ENCODE results near the gene BCL2L15. TPM values are rescaled to one million over a fixed set of nuclear protein-coding genes. Genes with fewer than 3 reads are reported as not detected.

BCL2L15 gene
- polyA plus RNA-seq (2011; rRNA removed) = 0.02 and 0.06 TPM in 2 replicates
- 0.05 TPM in 2 replicates for polyA minus RNA-seq (2011; rRNA and poly(A)+ RNA removed)

GRCh38 chr1:113887402-113888175, at the start of gene BCL2L15:
Gene BCL2L15 (minus strand): TSS chr1:113887581. CDS start chr1:113887375, 206 bp downstream.
- TF ChIP-seq CTCF (IDR thresholded peaks at IDR 0.05; ENCODE audit: insufficient read depth, low read depth, low read length) = no peak
- CTCF ChIA-PET = interaction anchor here (0.7 to 1.8 kb wide), 4 partner anchors 14 to 17 kb away, joined by 3 to 4 read pairs (median 4); partner anchors contain the start of gene AP4B1
- no peaks in the 10 kb centered on the region for H3K36me3 ChIP-seq (ENCODE audit: control insufficient read depth, insufficient read depth, low read length)
- no peaks in the 10 kb centered on the region for H3K27me3 ChIP-seq (ENCODE audit: control insufficient read depth, insufficient read depth, low read length)
- H3K4me3 ChIP-seq (ENCODE audit: low read depth, low read length) = no peak within 1 kb of the TSS
- DNase-seq (ENCODE audit: low read depth) = no peak
- POLR2A ChIA-PET = no interaction called here

GRCh38 chr1:113937146-113937545, 49.8 kb upstream of the BCL2L15 start:
- ChIA-PET POLR2A (no interaction called here), CTCF (interaction anchor here (0.9 to 1.3 kb wide), 2 partner anchors 9 to 19 kb away, joined by 3 read pairs; no protein-coding TSS in a partner anchor)
- no peak for DNase-seq (ENCODE audit: low read depth)
- H3K36me3 ChIP-seq (ENCODE audit: control insufficient read depth, insufficient read depth, low read length) = peaks cover 2% of the 10 kb centered on the region
- H3K4me3 ChIP-seq (ENCODE audit: low read depth, low read length) = no peak overlapping the region
- no peaks in the 10 kb centered on the region for H3K27me3 ChIP-seq (ENCODE audit: control insufficient read depth, insufficient read depth, low read length)
- no peak for TF ChIP-seq CTCF (IDR thresholded peaks at IDR 0.05; ENCODE audit: insufficient read depth, low read depth, low read length)

- Histone ChIP-seq H3K27me3 (ENCODE audit: control insufficient read depth, insufficient read depth, low read length) (no peaks in the 10 kb centered on the region), H3K36me3 (ENCODE audit: control insufficient read depth, insufficient read depth, low read length) (no peaks in the 10 kb centered on the region; the same call in 1 of the 2 replicates), H3K4me3 (ENCODE audit: low read depth, low read length) (no peak overlapping the region)
- DNase-seq (ENCODE audit: low read depth) = no peak
- CTCF ChIA-PET = interaction anchor here (1.0 to 1.3 kb wide), 2 partner anchors 10 to 20 kb away, joined by 3 to 4 read pairs; no protein-coding TSS in a partner anchor
- TF ChIP-seq CTCF (IDR thresholded peaks at IDR 0.05; ENCODE audit: insufficient read depth, low read depth, low read length) = no peak
- POLR2A ChIA-PET = no interaction called here
These were observed 48.6 kb upstream of the BCL2L15 start for GRCh38 chr1:113935970-113936369.

- ChIA-PET POLR2A (no interaction called here), CTCF (interaction anchor here (1.0 kb wide), 1 partner anchor 11 kb away, joined by 4 read pairs; no protein-coding TSS in a partner anchor)
- TF ChIP-seq CTCF (IDR thresholded peaks at IDR 0.05; ENCODE audit: insufficient read depth, low read depth, low read length) = no peak
- H3K36me3 ChIP-seq (ENCODE audit: control insufficient read depth, insufficient read depth, low read length) = no peaks in the 10 kb centered on the region; the same call in 1 of the 2 replicates
- DNase-seq (ENCODE audit: low read depth) = no peak
- no peaks in the 10 kb centered on the region for H3K27me3 ChIP-seq (ENCODE audit: control insufficient read depth, insufficient read depth, low read length)
- no peak overlapping the region for H3K4me3 ChIP-seq (ENCODE audit: low read depth, low read length)
These were observed 47.8 kb upstream of the BCL2L15 start for GRCh38 chr1:113935176-113935575.

- DNase-seq (ENCODE audit: low read depth) = no peak
- no peak for TF ChIP-seq CTCF (IDR thresholded peaks at IDR 0.05; ENCODE audit: insufficient read depth, low read depth, low read length)
- Histone ChIP-seq H3K36me3 (ENCODE audit: control insufficient read depth, insufficient read depth, low read length) (no peaks in the 10 kb centered on the region; the same call in 1 of the 2 replicates), H3K4me3 (ENCODE audit: low read depth, low read length) (no peak overlapping the region), H3K27me3 (ENCODE audit: control insufficient read depth, insufficient read depth, low read length) (no peaks in the 10 kb centered on the region)
- ChIA-PET POLR2A (no interaction called here), CTCF (interaction anchor here (0.6 to 2.0 kb wide), 2 partner anchors 31 to 516 kb away, joined by 4 to 5 read pairs; partner anchors contain the start of gene AP4B1)
These were observed 47.2 kb upstream of the BCL2L15 start for GRCh38 chr1:113934511-113935055.

Measured in BJ (cell line).